ENCODE measurements around the gene TMEM26.

DNA sequence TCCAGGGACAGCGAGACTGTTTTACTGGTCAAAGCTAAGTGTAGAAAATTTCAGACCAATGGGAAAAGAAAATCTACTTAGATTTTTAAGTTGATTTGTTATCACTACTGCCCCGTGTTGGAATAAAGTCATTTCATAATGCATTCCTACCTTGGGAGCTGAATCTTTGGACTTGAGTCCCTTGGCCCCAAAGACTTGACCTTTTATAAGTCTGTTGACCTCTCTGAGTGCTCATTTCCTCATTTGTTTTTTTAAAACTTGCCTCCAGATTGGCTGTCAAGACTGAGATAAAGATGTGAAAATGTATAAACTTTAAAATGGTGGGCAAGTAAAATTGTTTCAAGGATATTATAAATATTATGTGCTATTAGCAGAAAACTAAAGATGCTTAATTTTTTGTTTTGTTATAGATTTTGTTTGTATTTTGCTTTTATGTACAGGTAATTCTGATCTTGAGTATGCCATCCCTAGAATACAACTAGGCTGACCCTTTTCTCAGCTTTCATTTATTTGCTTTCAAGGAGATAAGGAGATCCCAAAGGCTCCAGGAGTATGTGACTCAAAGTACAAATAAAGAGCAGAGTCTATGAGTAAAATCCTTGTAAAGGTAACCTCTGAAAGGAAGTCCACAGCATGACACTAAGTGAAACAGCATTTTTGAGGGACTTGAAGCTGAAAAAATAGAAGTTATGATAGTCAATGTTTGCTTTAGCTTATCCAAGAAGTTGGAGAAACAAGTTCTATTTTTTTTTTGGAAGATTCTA is 54.6 kb downstream of the TMEM26 start:
- TF ChIP-seq CTCF (IDR thresholded peaks at IDR 0.05): no peak
- no peak for TF ChIP-seq POLR2A (IDR thresholded peaks at IDR 0.05; ENCODE audit: low read depth)

Data from esophagus muscularis mucosa (tissue), 3 donors.